NCI-H2227 (cell line): ENCODE data around the gene DPYSL4.
A peak's percentile ranks its signal among the peaks of the same experiment; 100 is the strongest.

Source experiments
- DNase-seq: peaks from one replicate; lab custom pipeline; 2025; ENCODE audit not compliant: unreplicated experiment; lab: John Stamatoyannopoulos, UW

Gene DPYSL4

DNA sequence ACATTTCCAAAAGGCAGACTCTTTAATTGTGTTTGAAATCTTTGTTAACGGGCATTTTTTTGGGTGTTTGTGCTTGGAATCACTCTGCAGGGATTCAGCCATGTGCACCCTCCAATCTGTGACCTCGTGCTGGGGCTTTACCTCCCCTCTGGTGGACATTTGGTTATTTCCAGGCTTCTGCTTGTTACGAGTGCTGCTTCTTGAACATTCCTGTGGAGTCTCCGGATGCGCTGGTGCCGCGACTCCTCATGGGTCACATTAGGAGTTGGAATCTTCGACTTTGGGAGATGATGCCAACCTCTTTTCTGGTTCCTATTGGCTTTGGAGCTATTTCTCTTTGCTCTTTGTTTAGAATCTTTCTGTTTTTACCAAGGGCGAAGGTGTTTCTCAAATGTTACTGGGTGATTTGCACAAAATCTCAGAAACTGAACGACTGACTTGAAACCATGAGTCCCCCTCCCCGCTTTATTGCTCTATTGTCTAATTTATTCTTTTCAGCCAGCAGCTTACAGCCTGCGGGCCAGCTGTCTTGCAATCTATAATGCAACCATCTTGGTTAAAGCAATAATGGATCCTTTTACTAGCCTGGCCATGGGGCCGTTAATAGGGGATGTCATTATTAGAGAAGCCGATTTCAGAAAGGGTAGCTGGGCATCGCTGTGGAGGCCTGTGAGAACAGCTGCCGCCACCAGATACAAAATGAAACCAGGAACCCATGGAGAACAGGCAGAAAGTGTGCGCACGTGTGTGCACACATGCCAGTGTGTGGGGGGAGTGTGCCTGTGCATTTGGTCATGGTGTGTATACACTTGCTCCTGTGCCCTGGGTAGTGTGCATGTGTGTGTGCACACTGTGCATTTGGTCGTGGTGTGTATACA is 9.9 kb upstream of the DPYSL4 start:
- DNase-seq = no peak

DNA sequence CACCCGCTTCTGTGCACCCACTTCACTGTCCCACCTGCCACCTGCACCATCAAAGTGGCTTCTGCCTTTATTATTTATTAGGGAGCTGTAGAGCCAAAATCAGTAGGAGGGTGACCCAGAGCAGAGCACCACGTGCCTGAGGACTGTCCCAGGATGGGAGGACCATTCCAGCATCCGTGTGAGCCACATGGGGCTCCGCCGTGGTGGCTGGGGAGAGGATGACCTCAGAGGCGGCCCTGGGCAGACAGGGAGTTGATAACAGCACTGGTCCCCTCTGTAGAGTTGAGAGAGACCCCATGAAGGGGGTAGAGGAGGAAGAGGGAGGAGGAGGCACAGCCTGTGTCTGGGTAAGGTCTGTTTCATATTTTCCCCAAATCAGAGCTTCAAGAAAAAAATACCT is 8.7 kb upstream of the DPYSL4 start:
- no peak for DNase-seq

DNA sequence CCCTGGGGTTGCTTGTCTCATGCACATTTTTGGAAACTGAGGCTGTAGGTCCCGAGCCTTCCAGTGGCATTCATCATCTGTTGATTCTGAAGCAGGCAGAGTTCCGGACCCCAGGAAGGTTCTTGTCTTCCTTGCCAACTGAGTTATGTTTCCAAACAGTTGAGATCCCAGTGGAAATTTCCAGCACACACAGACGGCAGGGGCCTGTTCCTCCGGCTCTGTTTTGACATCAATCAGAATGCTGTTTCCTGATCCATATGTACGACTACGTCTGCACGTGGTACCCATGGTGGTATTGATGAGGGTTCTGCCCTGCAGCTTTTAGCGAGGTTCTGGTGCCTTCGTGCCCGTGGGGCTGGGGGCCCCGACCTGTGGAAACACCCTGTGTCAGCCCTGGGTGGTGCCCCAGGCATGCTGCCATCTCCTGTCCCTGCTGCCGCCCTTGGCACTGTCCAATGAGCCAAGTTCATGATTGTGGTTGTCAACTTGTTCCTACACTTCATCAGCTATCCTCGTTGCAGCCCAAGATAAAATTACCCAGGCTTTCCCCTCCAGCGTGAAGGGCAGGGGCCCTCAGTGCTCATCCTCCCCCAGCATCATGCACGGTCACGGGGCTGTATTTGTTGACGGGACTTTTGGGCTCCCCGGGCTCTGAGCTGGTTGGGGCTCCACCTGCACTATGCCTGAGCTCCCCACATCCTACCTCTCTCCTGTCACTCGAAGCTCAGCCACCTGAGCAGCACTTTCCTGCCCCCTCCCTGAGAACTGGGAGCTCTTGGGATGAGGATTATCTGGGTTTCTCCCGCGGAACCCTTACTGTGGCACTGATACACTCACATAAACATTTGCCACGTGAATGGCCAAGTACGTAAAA is 7.8 kb upstream of the DPYSL4 start:
- DNase-seq = no peak

DNA sequence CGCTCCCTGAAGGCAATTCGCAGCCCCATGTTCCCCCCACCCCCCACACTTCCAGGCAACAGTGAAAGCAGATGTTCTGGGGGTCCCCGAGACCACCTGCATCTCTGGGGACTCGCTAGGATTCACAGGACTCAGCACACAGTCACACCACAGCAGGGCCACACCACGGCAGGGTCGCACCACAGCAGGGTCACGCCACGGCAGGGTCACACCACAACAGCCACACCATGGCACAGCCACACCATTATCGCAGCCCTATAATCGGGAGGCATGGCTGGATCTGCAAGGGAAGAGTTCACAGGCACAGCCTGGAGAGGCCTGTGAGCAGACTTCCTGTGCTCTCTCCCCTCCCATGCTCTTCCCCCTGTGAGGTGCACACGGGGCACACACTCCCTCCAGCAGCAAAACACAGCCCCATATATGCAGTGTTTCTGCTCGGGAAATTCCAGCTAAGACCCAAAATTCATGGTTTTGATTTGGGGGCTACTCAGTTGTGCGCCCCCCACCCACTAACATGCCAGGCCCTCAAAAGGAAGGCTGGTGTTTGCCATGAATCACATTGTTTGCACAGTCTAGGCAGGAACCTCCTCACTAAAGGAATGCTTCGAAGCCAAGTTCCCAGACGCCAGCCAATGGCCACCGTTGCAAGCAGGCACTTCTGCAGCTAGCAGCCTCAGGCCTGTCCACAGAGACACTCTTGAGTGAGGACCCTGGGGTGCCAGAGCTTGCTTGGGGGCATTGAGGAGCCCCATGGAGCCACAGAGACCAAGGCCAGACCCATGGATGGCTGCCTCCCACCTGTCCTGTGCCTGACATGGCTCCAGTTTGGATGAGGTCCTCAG is 7.0 kb upstream of the DPYSL4 start:
- DNase-seq = no peak

- no peak for DNase-seq
Observed at GRCh38 chr10:132180736-132181135, 6.0 kb upstream of the DPYSL4 start.

GRCh38 chr10:132181691-132182425 is 4.9 kb upstream of the DPYSL4 start:
- DNase-seq = no peak

GRCh38 chr10:132182591-132182990 is 4.2 kb upstream of the DPYSL4 start:
- no peak for DNase-seq

DNA sequence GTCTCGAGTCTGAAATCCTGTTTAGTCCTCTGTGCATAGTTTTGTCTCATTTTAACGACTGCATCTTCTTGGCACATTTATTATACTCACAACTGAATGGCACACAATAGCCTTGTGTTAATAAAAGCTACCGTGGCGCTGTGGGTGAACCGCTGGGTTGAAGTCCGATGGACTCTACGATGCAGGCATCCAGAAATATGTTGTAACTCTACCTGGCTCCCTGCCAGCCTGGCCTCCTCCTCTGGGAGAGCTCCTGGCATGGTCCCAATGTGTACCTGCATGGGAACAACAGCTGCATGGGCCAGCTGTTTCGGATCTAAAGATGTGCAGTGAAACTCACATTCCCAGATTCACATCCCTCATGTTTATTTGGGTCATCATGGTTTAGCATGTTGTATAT is 3.7 kb upstream of the DPYSL4 start:
- no peak for DNase-seq

DNA sequence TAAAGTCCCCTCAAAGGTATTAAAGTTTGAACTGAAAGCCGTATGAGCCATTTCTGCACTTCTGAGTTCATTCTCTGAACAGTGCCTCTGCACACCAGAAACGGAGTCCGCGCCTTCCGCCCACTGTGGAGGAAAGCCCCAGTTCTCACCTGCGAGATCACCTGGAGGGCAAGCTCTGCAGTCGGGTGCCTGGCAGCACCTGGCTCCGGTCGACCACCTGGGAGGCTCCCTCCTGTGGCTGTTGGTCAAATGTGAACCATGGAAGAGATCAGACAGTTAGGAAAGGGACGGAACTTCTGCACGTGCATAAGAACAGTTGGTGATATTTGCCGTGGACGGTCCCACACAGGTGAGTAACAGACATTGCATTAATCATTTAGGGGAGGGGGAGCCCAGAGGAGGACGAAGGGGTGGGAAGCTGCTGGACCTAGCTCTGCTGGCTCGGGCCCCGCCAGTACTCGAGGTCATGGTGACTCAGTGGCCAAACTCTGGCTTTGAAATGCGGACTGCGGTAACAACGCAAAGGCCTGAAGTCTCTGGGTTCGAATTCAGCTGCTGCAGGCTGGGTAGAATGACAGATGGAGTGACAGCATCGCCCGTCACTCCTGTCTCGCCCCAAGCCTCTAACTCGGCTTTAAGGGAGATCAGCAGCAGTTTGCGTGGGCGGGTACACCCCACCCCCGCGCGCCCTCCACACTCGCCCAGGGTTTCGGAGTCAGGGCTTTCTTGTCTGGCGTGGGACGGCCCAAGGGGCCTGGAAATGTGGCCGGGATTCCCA is 1.7 kb upstream of the DPYSL4 start:
- no peak for DNase-seq

DNA sequence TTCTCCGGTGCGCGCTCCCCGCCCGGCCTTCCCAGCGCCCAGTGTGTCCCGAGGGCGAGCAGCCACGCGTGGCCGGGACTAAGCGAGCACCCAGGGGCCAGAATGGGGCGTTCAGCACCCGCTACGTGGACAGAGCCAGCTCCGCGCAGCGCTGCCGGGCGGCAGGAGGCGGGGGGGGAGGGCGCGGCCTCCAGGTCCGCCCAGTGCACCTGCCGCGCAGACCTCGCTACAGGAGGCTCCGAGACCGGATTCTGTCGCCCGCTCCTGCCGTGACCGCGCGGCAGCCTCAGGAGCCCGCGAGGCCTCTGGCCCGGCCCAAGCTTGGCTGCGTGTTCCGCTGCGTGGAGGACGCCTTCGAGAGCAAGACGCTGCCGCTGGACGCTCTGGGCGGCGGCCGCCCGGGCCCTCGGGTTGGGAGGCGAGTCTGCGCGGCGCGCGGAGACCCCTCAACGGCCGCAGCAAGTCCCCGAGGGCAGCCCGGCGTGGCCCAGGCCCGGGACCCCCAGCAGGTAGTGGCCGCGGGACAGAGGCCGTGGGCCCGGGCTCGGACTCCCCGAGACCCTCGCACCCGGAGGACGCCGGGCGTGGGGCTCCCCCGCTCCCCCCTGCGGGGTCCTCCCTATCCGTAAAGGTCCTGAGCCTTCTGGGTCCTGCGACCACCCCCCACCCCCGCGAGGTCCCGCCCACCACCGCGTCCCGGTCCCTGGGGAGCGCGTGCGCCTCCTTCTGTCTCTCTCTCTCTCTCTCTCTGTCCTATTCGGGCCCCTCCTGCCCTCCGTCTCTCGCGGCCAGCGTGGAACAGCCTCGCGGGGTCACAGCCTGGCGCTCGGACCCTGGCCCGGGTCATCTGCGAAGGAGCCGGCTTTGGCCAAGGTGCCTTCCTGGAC is 904 bp upstream of the DPYSL4 start:
- peak; percentile 49 for DNase-seq

GRCh38 chr10:132187430-132188138 is 836 bp downstream of the DPYSL4 start:
- peak; percentile 35 for DNase-seq

GRCh38 chr10:132188331-132188730 is 1.6 kb downstream of the DPYSL4 start:
- DNase-seq = no peak

- no peak for DNase-seq
Observed at GRCh38 chr10:132189016-132189415, 2.3 kb downstream of the DPYSL4 start.

- no peak for DNase-seq
Observed at GRCh38 chr10:132189810-132190422, 3.2 kb downstream of the DPYSL4 start.

GRCh38 chr10:132192076-132192975 is 5.6 kb downstream of the DPYSL4 start:
- no peak for DNase-seq

- DNase-seq = no peak
Observed at GRCh38 chr10:132192991-132193665, 6.4 kb downstream of the DPYSL4 start.
